Measurements from ENCODE around the gene IGSF9. TPM values are rescaled to one million over a fixed set of nuclear protein-coding genes. Genes with fewer than 3 reads are reported as not detected.

IGSF9 gene
- total RNA-seq, 1 donor from 2014 or later, result 2.1 TPM

DNA sequence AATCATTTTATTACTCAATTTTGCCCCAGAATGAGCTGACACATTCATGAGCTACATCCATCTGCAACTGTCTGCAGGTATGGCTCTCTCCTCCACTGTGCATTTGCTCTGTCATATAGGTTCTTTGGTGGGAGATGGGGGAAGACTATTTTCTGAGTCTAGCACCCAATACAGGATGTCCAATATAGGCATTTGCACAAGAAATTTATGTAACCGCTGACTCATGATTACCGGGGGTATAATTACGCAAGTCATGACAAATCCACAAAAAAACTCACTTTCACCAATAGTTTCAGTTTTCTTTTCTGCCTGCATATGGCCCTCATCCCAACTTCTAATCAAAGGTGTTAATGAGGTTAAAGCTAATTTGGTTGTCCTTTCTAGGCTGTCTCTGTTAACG, 65.4 kb downstream of the IGSF9 start:
- H3K36me3 ChIP-seq (ENCODE audit: insufficient read depth, low read length), result no peaks in the 10 kb centered on the region
- no peaks in the 10 kb centered on the region for H3K27me3 ChIP-seq (ENCODE audit: insufficient read depth, low read length)
- no peaks in the 10 kb centered on the region for H4K20me1 ChIP-seq (ENCODE audit: insufficient read depth, low read length)
- DNase-seq (ENCODE audit: low read depth) (peak; percentile 69), FAIRE-seq (no peak)
- H3K9ac ChIP-seq (ENCODE audit: low read length), result no peak overlapping the region
- H3K4me1 Mint-ChIP-seq (ENCODE audit: low read depth, unreplicated experiment), result peaks cover 17% of the 10 kb centered on the region
- H3K36me3 Mint-ChIP-seq (ENCODE audit: low read depth, unreplicated experiment), result peaks cover 2% of the 10 kb centered on the region
- H3K9me3 ChIP-seq (ENCODE audit: insufficient read depth, low read depth, low read length), result no peaks in the 10 kb centered on the region
- no peak overlapping the region for H3K4me3 Mint-ChIP-seq (ENCODE audit: unreplicated experiment)
- peaks cover 25% of the 10 kb centered on the region for H3K4me1 ChIP-seq (ENCODE audit: insufficient read depth, low read length)
- H3K27ac Mint-ChIP-seq (ENCODE audit: unreplicated experiment), result no peak overlapping the region
- no peaks in the 10 kb centered on the region for H3K9me3 Mint-ChIP-seq (ENCODE audit: unreplicated experiment)
- no peak overlapping the region for H3K4me3 ChIP-seq (ENCODE audit: insufficient read depth, low read depth, low read length)
- no peak overlapping the region for H3K27ac ChIP-seq (ENCODE audit: low read depth, low read length)
- H3K27me3 Mint-ChIP-seq (ENCODE audit: low read depth, unreplicated experiment), result peaks cover 2% of the 10 kb centered on the region
- TF ChIP-seq EZH2 (IDR thresholded peaks at IDR 0.05; ENCODE audit: insufficient read depth, low read length), result no peak
- TF ChIP-seq, protein P1, sequence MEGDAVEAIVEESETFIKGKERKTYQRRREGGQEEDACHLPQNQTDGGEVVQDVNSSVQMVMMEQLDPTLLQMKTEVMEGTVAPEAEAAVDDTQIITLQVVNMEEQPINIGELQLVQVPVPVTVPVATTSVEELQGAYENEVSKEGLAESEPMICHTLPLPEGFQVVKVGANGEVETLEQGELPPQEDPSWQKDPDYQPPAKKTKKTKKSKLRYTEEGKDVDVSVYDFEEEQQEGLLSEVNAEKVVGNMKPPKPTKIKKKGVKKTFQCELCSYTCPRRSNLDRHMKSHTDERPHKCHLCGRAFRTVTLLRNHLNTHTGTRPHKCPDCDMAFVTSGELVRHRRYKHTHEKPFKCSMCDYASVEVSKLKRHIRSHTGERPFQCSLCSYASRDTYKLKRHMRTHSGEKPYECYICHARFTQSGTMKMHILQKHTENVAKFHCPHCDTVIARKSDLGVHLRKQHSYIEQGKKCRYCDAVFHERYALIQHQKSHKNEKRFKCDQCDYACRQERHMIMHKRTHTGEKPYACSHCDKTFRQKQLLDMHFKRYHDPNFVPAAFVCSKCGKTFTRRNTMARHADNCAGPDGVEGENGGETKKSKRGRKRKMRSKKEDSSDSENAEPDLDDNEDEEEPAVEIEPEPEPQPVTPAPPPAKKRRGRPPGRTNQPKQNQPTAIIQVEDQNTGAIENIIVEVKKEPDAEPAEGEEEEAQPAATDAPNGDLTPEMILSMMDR (IDR thresholded peaks at IDR 0.05; ENCODE audit: insufficient read depth, low read depth, low read length), result no peak
- H2AFZ ChIP-seq (ENCODE audit: low read depth, low read length), result no peak overlapping the region
- no peaks in the 10 kb centered on the region for H3K79me2 ChIP-seq (ENCODE audit: insufficient read depth, low read length)
- peak overlapping the region; percentile 34 for H3K4me2 ChIP-seq (ENCODE audit: low read length)

DNA sequence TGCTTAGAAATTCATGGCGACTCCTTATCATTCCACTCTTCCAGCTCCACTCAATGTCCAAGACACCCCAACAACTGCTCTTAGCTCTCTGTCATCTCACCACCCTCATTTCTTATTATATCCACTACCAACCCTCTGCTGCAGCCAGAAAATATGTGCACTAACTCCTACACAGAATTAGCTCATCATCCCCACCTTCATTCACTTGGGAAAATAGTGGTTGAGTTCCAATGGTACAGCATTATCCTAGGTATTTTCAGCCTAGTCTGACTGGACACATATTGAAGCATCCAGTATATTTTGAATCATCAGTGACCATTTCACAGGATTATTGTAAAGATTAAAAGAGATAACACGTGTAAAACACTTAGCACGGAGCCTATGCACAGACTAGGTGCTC, 66.3 kb downstream of the IGSF9 start:
- Histone ChIP-seq H3K4me3 (ENCODE audit: insufficient read depth, low read depth, low read length) (no peak overlapping the region), H4K20me1 (ENCODE audit: insufficient read depth, low read length) (no peaks in the 10 kb centered on the region), H3K9me3 (ENCODE audit: insufficient read depth, low read depth, low read length) (no peaks in the 10 kb centered on the region), H3K79me2 (ENCODE audit: insufficient read depth, low read length) (no peaks in the 10 kb centered on the region), H2AFZ (ENCODE audit: low read depth, low read length) (no peak overlapping the region), H3K27ac (ENCODE audit: low read depth, low read length) (no peak overlapping the region), H3K4me2 (ENCODE audit: low read length) (no peak overlapping the region), H3K9ac (ENCODE audit: low read length) (no peak overlapping the region), H3K36me3 (ENCODE audit: insufficient read depth, low read length) (no peaks in the 10 kb centered on the region), H3K27me3 (ENCODE audit: insufficient read depth, low read length) (no peaks in the 10 kb centered on the region), H3K4me1 (ENCODE audit: insufficient read depth, low read length) (peaks cover 25% of the 10 kb centered on the region)
- H3K4me3 Mint-ChIP-seq (ENCODE audit: unreplicated experiment), result no peak overlapping the region
- H3K4me1 Mint-ChIP-seq (ENCODE audit: low read depth, unreplicated experiment), result peaks cover 19% of the 10 kb centered on the region
- peak overlapping the region; percentile 29 for H3K27ac Mint-ChIP-seq (ENCODE audit: unreplicated experiment)
- H3K36me3 Mint-ChIP-seq (ENCODE audit: low read depth, unreplicated experiment), result peaks cover 2% of the 10 kb centered on the region
- FAIRE-seq, result no peak
- TF ChIP-seq, protein P1 (IDR thresholded peaks at IDR 0.05; ENCODE audit: insufficient read depth, low read depth, low read length), result no peak
- no peak for TF ChIP-seq EZH2 (IDR thresholded peaks at IDR 0.05; ENCODE audit: insufficient read depth, low read length)
- H3K9me3 Mint-ChIP-seq (ENCODE audit: unreplicated experiment), result no peaks in the 10 kb centered on the region
- peaks cover 2% of the 10 kb centered on the region for H3K27me3 Mint-ChIP-seq (ENCODE audit: low read depth, unreplicated experiment)
- peak; percentile 26 for DNase-seq (ENCODE audit: low read depth)

- Histone ChIP-seq H3K36me3 (ENCODE audit: insufficient read depth, low read length) (no peaks in the 10 kb centered on the region), H4K20me1 (ENCODE audit: insufficient read depth, low read length) (no peaks in the 10 kb centered on the region), H3K4me3 (ENCODE audit: insufficient read depth, low read depth, low read length) (no peak overlapping the region), H3K27ac (ENCODE audit: low read depth, low read length) (no peak overlapping the region), H3K27me3 (ENCODE audit: insufficient read depth, low read length) (no peaks in the 10 kb centered on the region), H3K9me3 (ENCODE audit: insufficient read depth, low read depth, low read length) (no peaks in the 10 kb centered on the region), H3K79me2 (ENCODE audit: insufficient read depth, low read length) (no peaks in the 10 kb centered on the region), H2AFZ (ENCODE audit: low read depth, low read length) (no peak overlapping the region), H3K4me2 (ENCODE audit: low read length) (no peak overlapping the region), H3K9ac (ENCODE audit: low read length) (no peak overlapping the region), H3K4me1 (ENCODE audit: insufficient read depth, low read length) (peaks cover 25% of the 10 kb centered on the region)
- Mint-ChIP-seq H3K9me3 (ENCODE audit: unreplicated experiment) (no peaks in the 10 kb centered on the region), H3K27me3 (ENCODE audit: low read depth, unreplicated experiment) (peaks cover 2% of the 10 kb centered on the region), H3K4me1 (ENCODE audit: low read depth, unreplicated experiment) (peaks cover 25% of the 10 kb centered on the region), H3K27ac (ENCODE audit: unreplicated experiment) (no peak overlapping the region), H3K4me3 (ENCODE audit: unreplicated experiment) (no peak overlapping the region), H3K36me3 (ENCODE audit: low read depth, unreplicated experiment) (peaks cover 3% of the 10 kb centered on the region)
- no peak for DNase-seq (ENCODE audit: low read depth)
- no peak for FAIRE-seq
- no peak for TF ChIP-seq EZH2 (IDR thresholded peaks at IDR 0.05; ENCODE audit: insufficient read depth, low read length)
- TF ChIP-seq, protein P1 (IDR thresholded peaks at IDR 0.05; ENCODE audit: insufficient read depth, low read depth, low read length), result no peak
Observed at GRCh38 chr1:159877695-159878444, 67.5 kb downstream of the IGSF9 start.
